Esophagus squamous epithelium (tissue), 4 donors: ENCODE results near the gene ERRFI1.

Source experiments
- CTCF ChIP-seq, 6 experiments: fragments of 450-650 bp in 4 of 6; fragments of 200-600 bp in 2 of 6; sonication (generic) in 2 of 6; IDR thresholded peaks; one replicate each; pipeline ENCODE4 v1.5.1; 2016 to 2019; ENCODE audit warnings: antibody characterized with exemption in 6 of 6, mild to moderate bottlenecking in 4 of 6, moderate library complexity in 4 of 6
- POLR2A ChIP-seq, 4 donors: fragments of 450-650 bp; IDR thresholded peaks; one replicate each; pipeline ENCODE4 v1.6.1; 2017; ENCODE audit warnings: antibody characterized with exemption in 4 of 4, mild to moderate bottlenecking in 4 of 4, moderate library complexity in 3 of 4

DNA sequence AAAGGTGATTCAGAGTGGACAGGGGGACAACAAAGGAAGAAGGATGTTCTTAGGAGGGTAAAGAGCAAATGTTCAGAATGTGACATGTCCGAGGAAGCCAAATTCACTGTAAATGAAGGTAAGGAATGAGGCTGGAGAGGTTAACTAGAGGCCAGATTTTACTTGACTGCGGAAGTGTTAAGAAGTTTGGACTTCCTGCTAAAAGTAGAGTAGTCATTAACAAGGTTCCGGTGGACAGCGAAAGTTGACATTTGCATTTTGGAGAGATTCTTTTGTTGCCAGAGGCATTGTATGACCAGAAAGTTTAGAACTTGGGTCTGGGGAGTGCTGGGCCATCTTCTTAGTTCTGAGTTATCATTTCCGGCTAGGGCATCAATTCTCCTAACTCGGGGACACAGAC is 7.2 kb upstream of the ERRFI1 start:
- TF ChIP-seq CTCF (IDR thresholded peaks at IDR 0.05) (no peak), POLR2A (IDR thresholded peaks at IDR 0.05) (no peak)
